Dermis microvascular lymphatic vessel endothelial cell (primary cell): ENCODE measurements around the gene ACOT11. TPM values are rescaled to one million over a fixed set of nuclear protein-coding genes. Genes with fewer than 3 reads are reported as not detected.

Experiments
- DNase-seq, 2 donors: peaks; one replicate each; pipeline versions ENCODE4 v3.0.0 to v3.0.0-alpha.2; 2010; ENCODE audit warnings: low read depth in 2 of 2
- total RNA-seq: library from RNA; depleted of rRNA; stranded (reverse); fragments of >200 nt; gene quantifications from 2 replicates; pipeline ENCODE4 v1.2.1, GENCODE V29; 2014

The ACOT11 gene
- total RNA-seq, 1 donor from 2014 or later = 3.2 TPM

GRCh38 chr1:54537611-54538010 lies 10.4 kb upstream of the ACOT11 start:
- no peak for DNase-seq

GRCh38 chr1:54538538-54538937 lies 9.5 kb upstream of the ACOT11 start:
- DNase-seq = no peak

DNA sequence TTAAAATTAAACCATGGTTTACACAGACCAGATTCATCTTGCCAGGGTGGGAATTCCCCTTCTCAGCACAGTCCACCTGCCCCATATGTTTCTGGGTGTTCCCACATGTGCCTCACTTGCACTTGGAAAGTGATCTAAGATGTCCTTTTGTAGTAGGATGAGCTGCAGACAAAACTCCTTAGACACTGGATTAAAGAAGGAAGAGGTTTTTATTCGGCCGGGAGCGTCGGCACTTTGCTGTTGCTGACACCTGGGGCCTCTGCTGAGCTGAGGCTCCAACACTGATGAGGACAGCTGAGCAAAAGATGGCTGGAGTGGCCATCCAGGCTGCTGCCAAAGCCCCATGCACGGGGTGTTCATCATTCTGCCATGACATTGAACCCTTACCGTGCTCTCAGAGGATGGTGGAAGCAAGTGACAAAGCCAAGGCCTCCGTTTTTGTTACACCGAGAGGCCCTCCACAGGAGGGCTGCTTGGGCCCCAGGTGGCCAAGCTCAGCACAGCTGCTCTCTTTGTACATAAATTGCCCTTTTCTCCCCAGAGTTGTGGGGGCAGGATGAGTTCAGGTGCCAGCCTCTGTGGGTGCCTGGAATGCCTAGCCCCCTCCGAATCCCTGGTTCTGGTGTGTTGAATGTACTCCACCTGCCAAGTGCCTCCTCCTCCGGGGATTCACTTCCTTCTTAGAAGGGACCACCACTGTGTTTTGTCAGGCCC lies 7.3 kb upstream of the ACOT11 start:
- no peak for DNase-seq

DNA sequence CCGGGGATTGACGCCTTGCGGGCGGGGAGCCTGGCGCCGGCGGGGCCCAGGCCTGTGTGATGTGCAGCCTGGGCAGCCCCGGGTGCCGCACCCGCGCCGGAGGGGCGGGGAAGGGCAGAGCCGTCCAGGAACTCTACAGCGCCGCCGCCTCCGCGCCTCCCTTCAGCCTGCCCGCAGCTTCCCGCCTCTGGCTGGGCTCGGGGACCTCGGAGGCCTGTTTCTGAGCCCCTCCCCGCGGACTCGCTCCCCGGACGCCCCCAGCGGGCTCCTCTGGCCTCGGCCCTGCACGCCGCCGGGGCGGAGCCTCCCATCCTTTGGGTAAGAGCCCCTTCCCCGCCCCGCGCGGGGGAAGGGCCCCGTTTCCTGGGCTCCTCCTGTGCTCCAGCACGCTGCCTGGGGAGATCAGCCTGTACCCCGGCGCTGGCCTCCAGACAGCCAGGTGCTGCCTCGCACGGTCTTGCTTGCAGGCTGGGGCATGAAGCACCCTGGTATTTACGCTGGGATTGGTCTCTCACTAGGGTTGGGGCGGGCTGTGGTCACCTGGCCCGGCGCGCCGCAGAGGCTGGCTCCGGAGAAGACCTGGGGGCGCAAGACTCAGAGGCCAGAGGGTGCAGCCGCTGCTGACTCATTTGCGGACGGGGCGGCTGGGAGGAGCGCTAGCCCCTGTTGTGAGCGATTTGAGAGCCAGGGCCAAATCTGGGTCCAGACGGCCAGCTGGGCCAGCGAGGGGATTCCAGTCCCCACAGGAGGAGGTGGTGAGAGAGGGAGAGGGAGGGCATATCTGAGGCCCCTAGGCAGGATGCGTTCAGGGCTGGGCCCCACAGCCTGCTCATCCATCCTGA lies 5.7 kb upstream of the ACOT11 start:
- peak in 1 of 2 donors; percentile 49 for DNase-seq

DNA sequence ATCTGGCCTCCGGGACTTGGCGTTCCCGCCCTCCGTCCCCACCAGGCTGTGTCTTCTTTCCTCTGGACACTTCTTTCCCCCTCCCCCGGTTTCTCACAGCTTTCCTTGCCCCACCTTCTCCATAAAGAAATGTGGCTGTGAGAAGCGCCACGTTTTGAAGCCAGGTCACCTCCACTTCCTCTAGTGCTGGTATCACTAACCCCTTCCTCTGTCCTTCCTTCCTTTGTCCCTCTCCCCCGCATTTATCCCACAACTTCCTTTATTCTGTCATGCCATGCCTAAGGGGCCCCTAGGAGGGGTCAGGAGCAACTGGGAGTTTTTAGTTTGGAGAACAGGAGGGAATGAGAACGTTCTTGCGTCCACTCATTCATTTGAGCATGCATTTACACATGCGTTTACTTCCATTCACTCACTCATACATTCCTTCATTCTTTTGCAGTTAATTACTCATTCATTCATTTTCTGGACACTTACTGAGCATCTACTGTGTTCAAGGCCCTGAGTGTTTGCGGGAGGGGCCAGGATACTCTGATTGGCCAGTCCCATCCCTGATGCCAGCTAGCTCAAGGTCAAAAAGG lies 5.0 kb upstream of the ACOT11 start:
- peak in 1 of 2 donors; percentile 12 for DNase-seq

DNA sequence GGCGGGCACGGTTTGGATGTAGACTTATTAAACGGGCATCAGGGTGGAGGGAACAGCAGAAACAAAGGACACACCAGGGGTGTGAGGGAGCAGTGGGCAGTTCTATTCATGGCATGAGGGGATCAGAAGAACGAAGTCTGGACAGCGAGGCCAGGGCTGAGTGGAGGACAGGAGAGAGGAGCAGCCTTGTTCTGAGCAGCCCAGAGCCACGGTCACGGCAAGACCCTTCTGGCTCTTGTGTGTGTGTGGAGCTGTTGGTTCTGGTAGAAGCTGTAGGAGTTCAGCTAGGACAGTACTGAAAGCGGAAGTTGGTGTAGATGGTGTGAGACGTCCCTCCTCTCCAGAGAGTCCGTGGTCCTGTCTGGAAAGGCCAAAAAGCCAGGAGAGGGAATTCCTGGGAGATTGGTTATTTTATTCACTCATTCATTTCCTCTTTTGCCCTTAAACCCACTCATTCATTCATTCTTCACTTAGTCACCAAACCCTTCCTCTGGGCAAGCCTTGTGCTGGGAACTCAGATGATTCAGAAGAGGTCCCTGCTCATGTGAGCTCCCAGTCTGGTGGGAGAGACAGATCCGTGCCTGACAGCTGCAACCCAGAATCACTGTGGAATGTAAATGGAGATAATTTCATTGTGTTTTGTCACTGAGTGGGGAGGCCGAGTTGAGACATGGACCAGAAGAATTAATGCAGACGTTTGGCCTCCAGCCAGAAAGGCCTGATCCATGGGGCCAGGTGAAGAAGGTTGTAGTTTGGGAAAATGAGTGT lies 4.1 kb upstream of the ACOT11 start:
- peak in 1 of 2 donors; percentile 38 for DNase-seq

DNA sequence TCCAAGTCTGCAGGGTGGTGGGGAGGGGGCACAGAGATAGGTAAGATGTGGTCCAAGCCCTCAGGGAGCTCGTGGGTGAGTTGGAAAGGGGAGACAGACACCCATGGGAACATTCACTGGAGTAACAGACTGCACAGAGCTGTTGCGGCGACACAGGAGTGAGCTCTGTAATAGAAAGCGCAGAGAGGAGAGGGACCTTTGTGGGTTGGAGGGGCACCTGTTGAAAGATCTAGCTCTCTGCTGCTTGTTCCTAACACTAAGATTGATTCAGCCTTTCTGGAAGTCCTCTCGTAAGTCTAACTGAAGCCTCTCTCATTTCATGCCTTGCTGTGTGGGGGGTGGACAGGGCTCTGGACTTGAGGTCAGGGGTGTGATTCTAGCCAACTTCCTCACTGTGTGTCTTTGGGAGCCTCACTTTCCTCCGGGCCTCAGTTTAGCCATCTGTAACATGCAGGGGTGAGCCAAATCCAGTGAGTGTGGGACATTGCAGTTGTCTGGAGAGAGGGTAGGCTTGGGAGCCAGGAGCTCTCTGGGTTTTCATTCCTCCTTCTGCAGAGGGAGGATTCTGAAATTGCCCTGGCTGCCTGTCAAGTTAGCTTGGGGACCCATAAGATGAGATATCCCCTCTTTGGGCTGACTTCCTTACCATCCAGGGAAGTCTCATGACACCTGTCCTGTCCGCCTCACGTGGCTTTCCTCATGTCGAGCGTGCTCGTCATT lies 2.0 kb upstream of the ACOT11 start:
- DNase-seq = no peak

DNA sequence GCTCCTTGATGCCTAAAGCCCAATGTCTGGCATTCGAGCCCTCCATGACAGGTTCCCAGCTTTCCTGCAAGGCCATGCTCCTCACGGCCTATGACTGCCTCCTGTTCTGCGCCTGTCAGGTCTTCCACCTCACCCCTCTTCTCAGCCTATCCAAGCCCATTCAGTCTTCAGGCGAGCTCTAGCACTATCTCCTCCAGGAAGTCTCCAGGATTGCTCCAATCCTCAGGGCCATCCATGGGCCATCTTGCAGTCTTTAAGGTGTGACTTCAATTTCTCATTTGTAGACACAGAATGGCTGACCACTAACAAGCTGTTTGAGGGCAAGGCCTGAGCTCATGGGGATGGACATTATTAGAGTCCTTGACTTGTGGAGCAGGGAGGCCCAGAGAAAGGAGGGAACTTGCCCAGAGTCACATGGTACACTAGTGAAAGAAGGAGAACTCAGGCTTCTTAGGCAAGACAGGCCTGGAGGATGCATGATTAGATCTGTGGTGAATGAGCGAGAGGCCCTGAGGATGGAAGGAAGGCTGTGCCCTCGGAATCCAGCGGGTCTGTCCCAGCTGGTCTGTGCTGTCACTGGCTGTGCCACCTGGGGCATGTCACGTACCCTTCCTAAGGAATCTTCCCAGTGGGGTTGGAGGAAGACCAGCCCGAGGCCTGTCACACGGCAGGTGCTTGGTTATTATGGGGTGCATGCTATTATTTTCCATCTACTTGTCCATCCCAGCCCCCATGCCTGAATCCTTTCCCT lies 1.2 kb upstream of the ACOT11 start:
- no peak for DNase-seq

DNA sequence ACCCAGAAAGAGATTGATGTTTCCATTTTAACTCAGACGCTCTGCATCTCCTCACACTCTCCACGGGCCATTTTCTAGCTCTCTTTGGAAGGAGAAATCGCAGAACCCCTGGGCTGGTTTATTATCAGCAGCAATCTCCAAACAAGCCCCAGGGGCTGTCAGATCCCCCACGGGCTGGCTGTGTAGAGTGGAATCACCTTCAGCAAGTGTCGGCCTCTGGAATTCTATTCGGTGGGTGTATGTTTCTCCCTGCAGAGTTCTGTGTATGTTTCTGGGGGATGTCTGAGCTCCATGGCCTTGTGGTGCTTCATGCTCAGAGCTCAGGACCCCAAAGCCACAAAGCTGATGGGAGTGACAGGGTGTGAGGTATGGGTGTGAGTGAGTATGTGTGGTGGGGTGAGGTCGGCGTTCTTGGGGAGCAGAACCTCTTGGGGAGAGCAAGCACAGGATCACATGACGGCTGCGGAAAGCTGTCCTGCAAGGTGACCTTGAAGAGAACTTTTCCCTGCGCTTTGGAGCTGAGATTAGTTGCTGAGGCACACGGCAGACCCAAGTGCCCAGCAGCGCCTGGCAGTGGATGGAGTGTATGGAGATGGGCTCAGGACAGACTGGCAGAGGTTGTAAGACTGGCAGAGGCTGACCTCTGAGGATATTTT lies 489 bp downstream of the ACOT11 start:
- no peak for DNase-seq

DNA sequence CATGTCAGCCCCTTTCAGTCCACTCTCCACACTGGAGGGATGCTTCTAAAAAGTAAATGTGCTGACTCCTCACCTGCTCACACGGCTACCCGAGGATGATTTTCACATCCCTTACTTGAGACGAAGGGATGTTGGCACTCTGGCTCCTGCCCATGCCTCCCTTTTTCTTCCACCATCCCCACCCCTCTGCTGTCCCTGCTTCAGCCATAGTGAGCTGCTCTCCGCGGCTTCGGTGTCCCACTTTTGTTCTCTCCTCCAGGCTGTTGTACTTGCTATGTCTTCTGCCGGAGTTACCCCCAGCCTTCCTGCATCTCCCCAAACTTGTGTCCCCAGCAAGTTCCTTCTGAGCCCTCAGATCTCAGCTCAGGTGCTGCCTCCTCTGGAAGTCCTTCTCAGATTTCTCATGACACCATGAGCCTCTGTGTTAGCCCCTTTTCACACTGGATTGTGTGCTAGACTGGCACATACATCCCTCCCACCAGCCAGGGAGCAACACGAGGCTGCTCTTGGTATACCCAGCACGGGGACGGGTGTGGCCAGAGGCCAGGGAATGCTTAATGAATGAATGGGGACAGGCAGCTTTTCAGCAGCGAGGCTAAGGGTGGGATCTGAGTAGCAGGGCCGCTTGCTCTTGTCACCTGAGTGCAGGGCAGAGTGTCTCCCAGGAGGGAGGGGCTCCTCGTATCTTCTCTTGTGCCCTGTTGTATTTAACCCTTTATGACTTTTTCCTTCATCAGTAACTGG lies 1.3 kb downstream of the ACOT11 start:
- no peak for DNase-seq

DNA sequence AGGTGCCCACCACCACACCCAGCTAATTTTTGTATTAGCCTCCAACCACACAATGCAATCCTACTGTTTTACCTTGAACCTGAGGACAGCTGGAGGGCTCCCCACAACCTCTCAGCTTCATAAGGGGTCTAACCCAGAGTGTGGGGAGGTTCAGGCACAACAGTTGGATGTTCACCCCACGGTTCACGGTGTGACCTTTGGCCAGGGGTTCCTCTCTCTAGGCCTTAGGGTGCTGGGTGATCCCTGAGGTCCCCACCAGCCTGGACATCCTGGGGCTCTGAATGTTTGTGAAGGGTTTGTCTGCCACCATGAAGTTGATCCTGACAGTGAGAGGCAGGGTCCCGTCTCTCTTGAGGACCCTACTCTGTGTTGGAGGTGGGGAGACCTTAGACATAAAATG lies 3.9 kb downstream of the ACOT11 start:
- no peak for DNase-seq

DNA sequence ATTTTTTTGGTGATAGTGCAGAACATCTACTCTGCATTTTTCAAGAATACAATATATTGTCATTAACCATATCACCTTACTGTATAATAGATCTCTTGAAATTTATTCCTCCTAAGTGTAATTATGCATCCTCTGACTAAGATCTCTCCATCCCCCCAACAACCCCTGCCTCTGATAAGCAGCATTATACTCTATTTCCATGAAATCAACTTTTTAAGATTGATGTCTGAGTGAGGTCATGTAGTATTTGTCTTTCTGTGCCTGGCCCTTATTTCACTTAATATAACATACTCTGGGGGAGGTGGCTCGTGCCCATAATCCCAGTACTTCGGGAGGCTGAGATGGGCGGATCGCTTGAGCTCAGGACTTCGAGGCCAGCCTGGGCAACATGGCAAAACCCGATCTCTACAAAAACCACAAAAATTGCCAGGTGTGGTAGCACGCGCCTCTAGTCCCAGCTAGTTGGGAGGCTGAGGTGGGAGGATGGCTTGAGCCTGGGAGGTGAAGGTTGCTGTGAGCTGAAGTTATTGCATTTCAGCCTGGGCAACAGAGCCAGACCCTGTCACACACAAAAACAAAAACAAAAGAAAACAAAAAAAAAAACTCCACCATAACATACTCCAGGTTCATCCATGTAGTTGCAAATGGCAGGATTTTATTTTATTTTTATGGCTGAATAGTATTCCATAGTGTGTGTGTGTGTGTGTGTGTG lies 5.7 kb downstream of the ACOT11 start:
- no peak for DNase-seq

- DNase-seq = no peak
Observed at GRCh38 chr1:54556110-54556509, 8.1 kb downstream of the ACOT11 start.

- peak in 1 of 2 donors; percentile 20 for DNase-seq
Observed at GRCh38 chr1:54557671-54558355, 9.8 kb downstream of the ACOT11 start.

- no peak for DNase-seq
Observed at GRCh38 chr1:54558434-54559030, 10.5 kb downstream of the ACOT11 start.

GRCh38 chr1:54559111-54559548 lies 11.1 kb downstream of the ACOT11 start:
- no peak for DNase-seq

DNA sequence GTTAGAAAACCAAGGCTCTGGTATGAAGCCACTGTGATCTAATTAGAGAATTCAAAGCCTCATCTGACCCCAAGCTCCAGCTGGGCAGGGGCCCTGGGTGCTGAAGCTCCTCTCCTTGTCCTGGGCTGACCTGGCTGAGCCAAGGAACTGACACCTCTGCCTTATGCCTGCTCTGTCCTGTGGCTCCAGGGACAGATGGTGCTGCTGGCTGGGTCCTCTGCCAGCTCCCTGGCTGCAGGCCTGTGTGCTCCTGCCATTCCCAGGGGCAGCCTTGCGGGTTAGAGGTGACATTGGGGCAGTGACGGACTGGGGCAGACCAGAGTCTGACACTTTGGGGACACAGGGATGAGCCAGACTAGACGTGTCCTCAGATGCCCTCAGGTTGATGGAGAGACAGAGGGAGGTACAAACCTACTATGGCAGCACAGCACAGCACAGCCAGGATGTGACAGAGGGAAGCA lies 11.8 kb downstream of the ACOT11 start:
- no peak for DNase-seq
